SW480 (cell line): ENCODE results near the gene TMEM135.

Source experiments
- DNase-seq: peaks from one replicate; pipeline ENCODE4 v3.0.0-alpha.2; 2016; ENCODE audit warnings: low spot score

The TMEM135 gene

GRCh38 chr11:87194985-87195820, 157.5 kb downstream of the TMEM135 start:
- DNase-seq, result no peak

GRCh38 chr11:87198266-87198881, 160.6 kb downstream of the TMEM135 start:
- DNase-seq, result no peak

GRCh38 chr11:87201376-87201775, 163.6 kb downstream of the TMEM135 start:
- no peak for DNase-seq

GRCh38 chr11:87203907-87204602, 166.3 kb downstream of the TMEM135 start:
- DNase-seq, result no peak

DNA sequence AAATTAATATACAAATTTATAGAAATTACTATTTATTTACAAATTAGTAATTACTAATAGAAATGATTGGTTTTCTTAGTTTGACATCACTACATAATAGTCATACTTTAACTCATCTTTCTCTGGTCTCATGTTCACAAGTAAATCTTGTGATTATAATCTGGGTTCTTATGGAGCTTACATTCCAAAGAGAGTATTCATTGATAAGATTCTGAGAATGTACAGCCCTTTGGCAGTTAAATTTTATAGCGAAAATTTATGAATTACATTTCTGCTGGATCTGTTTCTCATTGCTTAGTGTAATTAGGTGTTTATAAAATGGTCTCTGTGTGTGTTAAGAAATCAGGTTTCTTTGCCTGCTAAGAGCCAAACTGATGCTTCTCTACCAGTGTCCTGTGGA, 175.2 kb downstream of the TMEM135 start:
- no peak for DNase-seq

DNA sequence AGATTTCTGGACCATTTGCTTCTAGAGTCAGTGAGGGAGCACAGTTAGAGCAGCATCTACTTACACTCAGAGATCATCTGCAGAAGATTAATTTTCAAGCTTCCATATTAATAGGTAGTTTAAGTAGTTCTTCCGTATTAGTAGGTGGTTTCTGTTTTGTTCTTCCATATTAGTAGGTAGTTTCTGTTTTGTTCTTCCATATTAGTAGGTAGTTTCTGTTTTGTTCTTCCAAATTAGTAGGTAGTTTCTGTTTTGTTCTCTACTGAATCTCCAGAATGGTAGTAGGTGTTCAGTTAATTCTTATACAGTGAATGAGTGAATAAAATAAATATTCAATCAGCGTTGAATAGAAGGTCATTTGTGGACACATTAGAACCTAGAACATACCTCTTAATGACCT, 175.7 kb downstream of the TMEM135 start:
- no peak for DNase-seq

DNA sequence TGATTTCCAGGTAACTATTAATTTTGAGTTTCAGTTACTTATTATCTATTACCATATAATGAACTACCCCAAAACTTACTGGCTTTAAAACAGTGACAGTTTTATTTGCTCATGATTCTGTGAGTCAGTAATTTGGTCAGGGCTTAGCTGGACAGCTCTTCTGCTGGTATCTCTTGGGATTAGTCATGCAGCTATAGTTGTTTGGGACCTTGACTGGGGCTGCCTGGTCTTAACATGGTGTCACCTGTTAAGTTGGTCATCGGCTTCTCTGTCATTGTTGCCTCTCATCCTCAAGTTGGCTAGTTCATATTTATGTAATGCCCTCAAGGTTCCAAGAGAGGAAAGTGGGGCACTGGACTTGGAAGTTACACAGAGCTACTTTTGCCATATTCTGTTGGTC, 177.5 kb downstream of the TMEM135 start:
- no peak for DNase-seq

- no peak for DNase-seq
These were observed 181.5 kb downstream of the TMEM135 start for GRCh38 chr11:87219266-87219665.

DNA sequence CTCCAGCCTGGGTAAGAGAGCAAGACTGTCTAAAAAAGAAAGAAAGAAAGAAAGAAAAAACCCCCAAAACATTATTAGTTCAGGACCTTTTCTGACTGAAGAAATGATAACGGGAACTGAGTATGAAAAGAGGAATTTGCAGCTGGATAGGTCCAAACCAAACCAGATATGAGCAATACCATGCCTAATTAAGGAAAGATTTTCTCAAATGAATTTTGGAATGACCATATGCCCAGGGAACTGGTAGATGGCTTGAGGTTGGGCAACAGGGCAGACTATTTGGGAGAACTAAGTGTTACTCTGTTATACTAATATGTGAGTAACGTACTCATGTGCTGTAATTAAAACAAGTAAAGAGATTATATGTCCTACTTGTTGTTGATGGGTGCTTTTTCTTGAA, 186.1 kb downstream of the TMEM135 start:
- DNase-seq, result no peak

DNA sequence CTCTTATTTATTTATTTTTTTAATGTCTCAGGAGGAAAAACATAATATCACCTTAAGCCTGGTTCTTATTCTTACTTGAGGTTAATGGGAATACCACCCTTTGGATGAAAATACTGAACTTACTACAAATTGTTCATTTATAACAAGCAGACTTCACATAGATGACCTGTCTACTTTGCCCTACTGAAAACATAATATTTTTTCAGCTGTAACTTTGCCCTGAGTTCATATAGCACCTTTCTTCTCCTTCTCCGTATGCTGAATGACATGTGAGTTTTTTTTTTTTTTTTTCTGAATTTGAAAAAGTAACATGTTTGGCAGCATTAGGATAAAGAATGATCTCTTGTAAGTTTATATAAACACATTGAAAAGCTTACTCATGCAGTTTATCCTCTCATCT, 186.8 kb downstream of the TMEM135 start:
- DNase-seq, result no peak

- no peak for DNase-seq
These were observed 191.1 kb downstream of the TMEM135 start for GRCh38 chr11:87228820-87229219.

DNA sequence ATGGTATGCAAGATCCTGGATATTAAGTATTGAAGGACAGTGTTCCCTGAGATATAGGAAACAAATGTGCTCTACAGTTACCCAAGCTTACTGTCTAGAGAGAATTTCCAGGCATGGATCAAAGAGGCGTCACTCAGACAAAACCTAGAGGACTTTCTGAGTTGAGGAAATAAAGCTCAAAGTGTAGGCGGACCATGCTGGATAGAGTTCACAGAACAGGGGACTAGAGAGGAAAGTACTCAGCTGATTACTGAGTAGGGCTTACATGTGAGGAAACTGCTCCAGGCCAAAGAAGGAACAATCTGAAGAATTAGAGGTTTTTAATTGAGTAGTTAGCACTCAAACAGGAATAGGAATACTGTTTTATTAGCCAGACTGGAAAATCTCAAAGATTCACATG, 193.3 kb downstream of the TMEM135 start:
- no peak for DNase-seq

GRCh38 chr11:87232320-87232719, 194.6 kb downstream of the TMEM135 start:
- DNase-seq, result no peak

DNA sequence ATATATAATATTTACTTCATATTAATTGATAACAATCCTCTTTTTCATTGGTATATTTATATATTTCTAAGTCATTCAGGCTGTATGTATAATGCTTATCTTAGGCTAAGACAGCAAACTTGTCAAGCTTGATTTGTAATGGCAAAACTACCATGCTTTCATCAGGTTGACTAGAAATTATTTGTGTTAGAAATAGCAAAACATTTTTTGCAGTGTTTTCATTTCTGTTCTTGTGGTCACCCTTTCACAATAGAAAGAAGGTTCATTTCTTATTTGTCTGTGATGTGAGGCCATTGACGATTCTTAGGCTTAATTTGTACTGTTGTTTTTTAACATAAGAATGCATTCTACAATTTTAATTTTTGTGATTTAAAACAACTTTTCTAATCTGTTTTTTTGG, 197.6 kb downstream of the TMEM135 start:
- no peak for DNase-seq

DNA sequence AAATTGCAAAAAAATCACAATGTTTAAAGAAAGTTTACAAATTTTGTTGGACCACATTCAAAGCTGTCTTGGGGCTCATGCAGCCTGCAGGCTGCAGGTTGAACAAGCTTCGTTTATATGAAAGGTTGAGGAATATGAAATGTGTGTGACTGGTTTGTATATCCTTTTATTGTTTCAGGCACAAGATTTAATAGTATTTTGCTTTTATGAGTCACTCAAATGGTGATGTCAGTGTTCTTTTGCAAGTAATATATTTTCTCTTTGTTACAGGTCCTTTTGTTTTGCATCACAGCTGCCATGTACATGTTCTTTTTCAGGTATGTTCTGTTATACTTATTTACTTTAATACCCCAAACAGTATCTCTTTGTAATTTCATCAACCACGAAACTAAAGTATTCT, 198.6 kb downstream of the TMEM135 start:
- no peak for DNase-seq

GRCh38 chr11:87239001-87239400, 201.3 kb downstream of the TMEM135 start:
- no peak for DNase-seq

DNA sequence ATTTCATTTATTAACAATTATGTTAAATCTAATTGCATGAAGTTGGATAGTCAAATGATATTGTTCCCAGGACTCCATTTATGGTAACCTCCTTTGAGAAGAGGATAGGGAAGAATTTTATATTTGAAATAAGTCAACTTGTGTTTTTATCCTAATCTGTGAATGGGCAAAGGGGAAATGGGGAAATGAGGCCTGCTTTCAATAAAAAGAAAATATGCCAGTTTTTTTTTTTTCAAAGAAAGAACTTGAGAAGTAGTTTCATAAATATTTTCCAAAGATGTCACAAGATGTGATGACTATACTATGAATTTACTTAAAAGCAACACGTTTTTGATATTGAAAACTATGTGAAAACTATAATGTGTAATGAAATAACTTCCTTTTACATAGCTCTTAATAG, 201.8 kb downstream of the TMEM135 start:
- no peak for DNase-seq

- DNase-seq, result no peak
These were observed 213.8 kb downstream of the TMEM135 start for GRCh38 chr11:87251560-87251959.

GRCh38 chr11:87252869-87253268, 215.1 kb downstream of the TMEM135 start:
- no peak for DNase-seq

GRCh38 chr11:87254562-87254961, 216.8 kb downstream of the TMEM135 start:
- no peak for DNase-seq

DNA sequence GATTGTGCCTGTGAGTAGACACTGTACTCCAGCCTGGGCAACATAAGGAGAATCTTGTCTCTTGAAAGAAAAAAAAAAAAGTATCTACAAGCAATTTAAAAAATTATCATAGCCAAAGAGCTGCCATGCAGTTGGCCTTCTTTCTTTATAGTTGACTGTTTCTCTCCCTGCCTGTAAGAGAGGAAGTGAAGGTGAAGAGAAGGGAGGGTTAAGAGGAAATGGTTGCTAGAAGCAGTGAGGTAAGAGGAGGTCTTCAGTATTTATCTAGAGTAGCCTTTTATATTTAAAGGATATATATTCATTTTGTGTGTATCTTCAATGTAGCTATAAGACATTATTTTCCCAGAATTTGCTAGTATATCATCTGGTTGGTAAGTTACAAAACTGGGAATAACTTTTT, 217.9 kb downstream of the TMEM135 start:
- no peak for DNase-seq

GRCh38 chr11:87256694-87257340, 219.1 kb downstream of the TMEM135 start:
- no peak for DNase-seq
